NT2/D1 (cell line): Measurements from ENCODE around the gene PCDHGA9.
A peak's percentile ranks its signal among the peaks of the same experiment; 100 is the strongest.
"Not testable (repeated sequence)": the region's sequence is repeated elsewhere in the genome, so short reads cannot be mapped to it uniquely, and the experiment has no call there.

Source experiments
- DNase-seq: peaks from one replicate; pipeline ENCODE4 v3.0.0-alpha.2; 2011; ENCODE audit warnings: low read depth, low spot score
- H3K27me3 ChIP-seq: 2 replicates; pipeline ENCODE4 v1.6.0; 2011; ENCODE audit warnings: mild to moderate bottlenecking; ENCODE audit not compliant: insufficient read length, insufficient read depth
- H3K36me3 ChIP-seq: 2 replicates; pipeline ENCODE4 v1.6.1; 2011; ENCODE audit warnings: mild to moderate bottlenecking, low read length, mixed read lengths; ENCODE audit not compliant: insufficient read depth, insufficient read length
- H3K4me1 ChIP-seq: 2 replicates; pipeline ENCODE4 v1.5.1; 2011; ENCODE audit not compliant: insufficient read depth, insufficient read length
- H3K4me3 ChIP-seq: 2 replicates; pipeline ENCODE4 v1.5.1; 2011; ENCODE audit warnings: low read depth; ENCODE audit not compliant: insufficient read length
- H3K9ac ChIP-seq: 2 replicates; pipeline ENCODE4 v1.6.0; 2011; ENCODE audit warnings: low read depth; ENCODE audit not compliant: insufficient read length
- H3K9me3 ChIP-seq: 2 replicates; pipeline ENCODE4 v1.5.1; 2011; ENCODE audit warnings: mild to moderate bottlenecking, low read length; ENCODE audit not compliant: insufficient read depth
- SUZ12 ChIP-seq: IDR thresholded peaks from 2 replicates; pipeline ENCODE4 v1.6.1; 2011; ENCODE audit not compliant: insufficient read length, insufficient read depth; ENCODE audit errors: extremely low read depth
- YY1 ChIP-seq: IDR thresholded peaks from 2 replicates; pipeline ENCODE4 v1.6.1; 2011; ENCODE audit not compliant: insufficient read length, insufficient read depth
- ZNF274 ChIP-seq: IDR thresholded peaks from 2 replicates; pipeline ENCODE4 v1.6.1; 2011; ENCODE audit warnings: mild to moderate bottlenecking, low read depth, low read length

The PCDHGA9 gene

DNA sequence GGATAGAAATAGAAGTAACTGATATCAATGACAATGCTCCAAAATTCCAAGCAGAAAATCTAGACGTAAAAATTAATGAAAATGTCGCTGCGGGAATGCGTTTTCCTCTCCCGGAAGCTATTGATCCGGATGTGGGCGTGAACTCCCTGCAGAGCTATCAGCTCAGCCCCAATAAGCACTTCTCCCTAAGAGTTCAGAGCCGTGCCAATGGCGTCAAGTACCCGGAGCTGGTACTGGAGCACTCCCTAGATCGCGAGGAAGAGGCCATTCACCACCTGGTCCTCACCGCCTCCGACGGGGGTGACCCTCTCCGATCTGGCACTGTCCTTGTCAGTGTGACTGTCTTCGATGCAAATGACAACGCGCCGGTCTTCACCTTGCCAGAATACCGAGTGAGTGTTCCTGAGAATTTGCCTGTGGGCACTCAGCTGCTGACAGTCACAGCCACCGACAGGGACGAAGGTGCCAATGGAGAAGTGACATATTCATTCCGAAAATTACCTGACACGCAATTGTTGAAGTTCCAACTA lies 11.0 kb downstream of the PCDHGA9 start:
- no peak for TF ChIP-seq SUZ12
- TF ChIP-seq YY1, result no peak
- no peak for TF ChIP-seq ZNF274
- Histone ChIP-seq H3K36me3 (no peaks in the 10 kb centered on the region), H3K9me3 (peaks cover 15% of the 10 kb centered on the region; the same call in 1 of the 2 replicates), H3K9ac (peak overlapping the region; percentile 67), H3K4me1 (no peaks in the 10 kb centered on the region), H3K27me3 (peaks cover 18% of the 10 kb centered on the region), H3K4me3 (peak overlapping the region; percentile 42)
- DNase-seq, result no peak

DNA sequence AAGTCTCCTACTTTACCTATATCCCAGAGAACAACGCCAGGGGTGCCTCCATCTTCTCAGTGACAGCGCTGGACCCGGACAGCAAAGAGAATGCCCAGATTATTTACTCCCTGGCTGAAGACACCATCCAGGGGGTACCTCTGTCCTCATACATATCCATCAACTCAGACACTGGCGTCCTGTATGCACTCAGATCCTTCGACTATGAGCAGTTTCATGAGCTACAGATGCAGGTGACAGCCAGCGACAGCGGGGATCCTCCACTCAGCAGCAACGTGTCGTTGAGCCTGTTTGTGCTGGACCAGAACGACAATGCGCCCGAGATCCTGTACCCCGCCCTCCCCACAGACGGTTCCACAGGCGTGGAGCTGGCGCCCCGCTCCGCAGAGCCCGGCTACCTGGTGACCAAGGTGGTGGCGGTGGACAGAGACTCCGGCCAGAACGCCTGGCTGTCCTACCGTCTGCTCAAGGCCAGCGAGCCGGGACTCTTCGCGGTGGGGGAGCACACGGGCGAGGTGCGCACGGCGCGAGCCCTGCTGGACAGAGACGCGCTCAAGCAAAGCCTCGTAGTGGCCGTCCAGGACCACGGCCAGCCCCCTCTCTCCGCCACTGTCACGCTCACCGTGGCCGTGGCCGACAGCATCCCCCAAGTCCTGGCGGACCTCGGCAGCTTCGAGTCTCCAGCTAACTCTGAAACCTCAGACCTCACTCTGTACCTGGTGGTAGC lies 12.1 kb downstream of the PCDHGA9 start:
- peaks cover 18% of the 10 kb centered on the region; the same call in 1 of the 2 replicates for H3K9me3 ChIP-seq
- not testable (repeated sequence) for DNase-seq

DNA sequence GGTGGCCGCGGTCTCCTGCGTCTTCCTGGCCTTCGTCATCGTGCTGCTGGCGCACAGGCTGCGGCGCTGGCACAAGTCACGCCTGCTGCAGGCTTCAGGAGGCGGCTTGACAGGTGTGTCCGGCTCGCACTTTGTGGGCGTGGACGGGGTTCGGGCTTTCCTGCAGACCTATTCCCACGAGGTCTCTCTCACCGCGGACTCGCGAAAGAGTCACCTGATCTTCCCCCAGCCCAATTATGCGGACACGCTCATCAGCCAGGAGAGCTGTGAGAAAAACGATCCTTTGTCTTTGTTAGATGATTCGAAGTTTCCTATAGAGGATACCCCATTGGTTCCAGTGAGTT lies 12.7 kb downstream of the PCDHGA9 start:
- Histone ChIP-seq H3K9me3 (peaks cover 22% of the 10 kb centered on the region; the same call in 1 of the 2 replicates), H3K27me3 (peaks cover 13% of the 10 kb centered on the region)
- DNase-seq, H3K36me3 ChIP-seq, H3K4me1 ChIP-seq, H3K4me3 ChIP-seq, H3K9ac ChIP-seq: not testable (repeated sequence)

More for the DNA sequence above, 12.1 kb downstream of the PCDHGA9 start:
- not testable (repeated sequence) for H3K4me1 ChIP-seq, H3K9ac ChIP-seq, H3K4me3 ChIP-seq, H3K36me3 ChIP-seq
- peaks cover 14% of the 10 kb centered on the region for H3K27me3 ChIP-seq

DNA sequence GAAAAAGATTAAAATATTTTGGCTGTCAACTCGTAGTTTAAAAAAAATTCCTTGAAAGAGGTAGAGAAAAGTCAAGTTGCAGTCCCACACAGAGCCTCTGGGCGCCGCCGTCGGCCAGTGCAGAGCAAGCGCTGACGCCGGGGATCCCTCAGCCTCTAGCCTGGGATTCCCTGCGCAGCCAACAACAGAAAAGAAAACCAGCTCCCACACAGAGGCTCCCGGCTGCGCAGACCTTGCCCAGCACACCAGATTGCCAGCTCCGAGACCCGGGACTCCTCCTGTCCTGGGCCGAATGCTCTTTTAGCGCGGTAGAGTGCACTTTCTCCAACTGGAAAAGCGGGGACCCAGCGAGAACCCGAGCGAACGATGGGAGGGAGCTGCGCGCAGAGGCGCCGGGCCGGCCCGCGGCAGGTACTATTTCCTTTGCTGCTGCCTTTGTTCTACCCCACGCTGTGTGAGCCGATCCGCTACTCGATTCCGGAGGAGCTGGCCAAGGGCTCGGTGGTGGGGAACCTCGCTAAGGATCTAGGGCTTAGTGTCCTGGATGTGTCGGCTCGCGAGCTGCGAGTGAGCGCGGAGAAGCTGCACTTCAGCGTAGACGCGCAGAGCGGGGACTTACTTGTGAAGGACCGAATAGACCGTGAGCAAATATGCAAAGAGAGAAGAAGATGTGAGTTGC lies 15.1 kb downstream of the PCDHGA9 start, which contains the start of gene PCDHGB7:
TSS of gene PCDHGB7 (plus strand) at position 184 of the 679 bp plus-strand sequence. CDS start at position 367, 183 bp downstream.
- peak; percentile 69 for DNase-seq
- Histone ChIP-seq H3K9ac (peak within 1 kb of the TSS; percentile 61), H3K27me3 (peaks cover 25% of the 10 kb centered on the region), H3K9me3 (peaks cover 38% of the 10 kb centered on the region), H3K4me3 (peak within 1 kb of the TSS; percentile 43)
- not testable (repeated sequence) for H3K4me1 ChIP-seq, H3K36me3 ChIP-seq

DNA sequence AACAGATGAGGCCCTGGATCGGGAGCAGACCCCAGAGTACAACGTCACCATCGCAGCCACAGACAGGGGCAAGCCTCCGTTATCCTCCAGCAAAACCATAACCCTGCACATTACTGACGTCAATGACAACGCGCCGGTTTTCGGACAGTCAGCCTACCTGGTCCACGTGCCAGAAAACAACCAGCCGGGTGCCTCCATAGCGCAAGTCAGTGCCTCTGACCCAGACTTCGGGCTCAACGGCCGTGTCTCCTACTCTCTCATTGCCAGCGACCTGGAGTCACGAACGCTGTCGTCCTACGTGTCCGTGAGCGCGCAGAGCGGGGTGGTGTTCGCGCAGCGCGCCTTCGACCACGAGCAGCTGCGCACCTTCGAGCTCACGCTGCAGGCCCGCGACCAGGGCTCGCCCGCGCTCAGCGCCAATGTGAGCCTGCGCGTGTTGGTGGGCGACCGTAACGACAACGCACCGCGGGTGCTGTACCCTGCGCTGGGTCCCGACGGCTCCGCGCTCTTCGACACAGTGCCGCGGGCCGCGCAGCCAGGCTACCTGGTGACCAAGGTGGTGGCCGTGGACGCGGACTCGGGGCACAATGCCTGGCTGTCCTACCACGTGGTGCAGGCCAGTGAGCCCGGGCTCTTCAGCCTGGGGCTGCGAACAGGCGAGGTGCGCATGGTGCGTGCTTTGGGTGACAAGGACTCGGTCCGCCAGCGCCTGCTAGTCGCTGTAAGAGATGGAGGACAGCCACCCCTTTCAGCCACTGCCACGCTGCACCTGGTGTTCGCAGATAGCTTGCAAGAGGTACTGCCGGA lies 16.7 kb downstream of the PCDHGA9 start:
- TF ChIP-seq SUZ12, result no peak
- TF ChIP-seq ZNF274, result no peak
- TF ChIP-seq YY1, result no peak
- H3K4me1 ChIP-seq, result no peaks in the 10 kb centered on the region
- no peak overlapping the region for H3K4me3 ChIP-seq
- peaks cover 25% of the 10 kb centered on the region for H3K27me3 ChIP-seq
- H3K9ac ChIP-seq, result no peak overlapping the region
- peaks cover 5% of the 10 kb centered on the region for H3K36me3 ChIP-seq
- DNase-seq, result no peak
- peaks cover 52% of the 10 kb centered on the region for H3K9me3 ChIP-seq

DNA sequence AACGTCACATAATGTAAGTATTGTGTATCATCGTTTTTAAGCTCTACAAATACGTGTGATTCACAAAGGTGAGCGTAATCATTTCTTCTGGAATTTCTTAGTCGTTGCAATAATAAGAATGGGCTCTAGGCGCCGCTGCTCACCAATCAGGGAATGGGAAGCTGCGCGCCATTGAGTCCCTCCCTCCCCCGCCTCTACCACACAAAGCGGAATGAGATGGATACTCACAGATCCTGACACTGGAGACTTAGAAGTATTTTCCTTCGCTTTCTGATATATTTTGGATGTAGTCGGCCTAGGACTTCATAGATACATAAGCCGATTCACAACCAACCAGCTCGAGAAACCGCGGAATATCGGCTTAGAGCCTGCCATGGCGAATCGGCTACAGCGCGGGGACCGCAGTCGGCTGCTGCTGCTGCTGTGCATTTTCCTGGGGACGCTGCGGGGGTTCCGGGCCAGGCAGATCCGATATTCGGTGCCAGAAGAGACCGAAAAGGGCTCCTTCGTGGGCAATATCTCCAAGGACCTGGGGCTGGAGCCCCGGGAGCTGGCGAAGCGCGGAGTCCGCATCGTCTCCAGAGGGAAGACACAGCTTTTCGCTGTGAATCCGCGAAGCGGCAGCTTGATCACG lies 18.4 kb downstream of the PCDHGA9 start, which contains the start of gene PCDHGA11:
TSS of gene PCDHGA11 (plus strand) at position 197 of the 634 bp plus-strand sequence. CDS start at position 374, 177 bp downstream.
- Histone ChIP-seq H3K36me3 (peaks cover 5% of the 10 kb centered on the region), H3K4me1 (no peaks in the 10 kb centered on the region), H3K9me3 (peaks cover 52% of the 10 kb centered on the region), H3K4me3 (peak within 1 kb of the TSS; percentile 47), H3K27me3 (peaks cover 25% of the 10 kb centered on the region), H3K9ac (peak within 1 kb of the TSS; percentile 83)
- DNase-seq, result no peak
- no peak for TF ChIP-seq ZNF274
- no peak for TF ChIP-seq SUZ12
- TF ChIP-seq YY1, result peak; percentile 37

DNA sequence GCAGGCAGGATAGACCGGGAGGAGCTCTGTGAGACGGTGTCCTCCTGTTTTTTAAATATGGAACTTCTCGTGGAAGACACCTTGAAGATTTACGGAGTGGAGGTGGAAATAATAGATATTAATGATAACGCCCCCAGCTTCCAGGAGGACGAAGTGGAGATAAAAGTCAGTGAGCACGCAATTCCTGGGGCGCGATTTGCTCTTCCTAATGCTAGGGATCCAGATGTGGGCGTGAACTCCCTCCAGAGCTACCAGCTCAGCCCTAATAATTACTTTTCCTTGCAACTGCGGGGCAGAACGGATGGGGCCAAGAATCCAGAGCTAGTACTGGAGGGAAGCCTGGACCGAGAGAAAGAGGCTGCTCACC lies 18.9 kb downstream of the PCDHGA9 start:
- H3K36me3 ChIP-seq, result peaks cover 5% of the 10 kb centered on the region
- H3K27me3 ChIP-seq, result peaks cover 25% of the 10 kb centered on the region
- H3K4me1 ChIP-seq, result no peaks in the 10 kb centered on the region
- H3K9me3 ChIP-seq, result peaks cover 52% of the 10 kb centered on the region
- no peak for TF ChIP-seq YY1
- H3K4me3 ChIP-seq, result peak overlapping the region; percentile 47
- DNase-seq, result no peak
- H3K9ac ChIP-seq, result peak overlapping the region; percentile 83
